Neural cell (in vitro differentiated cells): ENCODE data around the gene CCNJ.

Source experiments
- EZH2 ChIP-seq: fragments of 200-600, 300-800 bp; shearing (Covaris generic), sonication (generic); IDR thresholded peaks from 2 replicates; pipeline ENCODE4 v1.6.1; 2014; ENCODE audit warnings: antibody characterized with exemption, low read length, borderline replicate concordance, mild to moderate bottlenecking; ENCODE audit not compliant: insufficient read depth, poor library complexity, severe bottlenecking
- POLR2AphosphoS5 ChIP-seq: IDR thresholded peaks from 2 replicates; pipeline ENCODE4 v1.6.1; 2012
- RAD21 ChIP-seq: fragments of 450-650 bp; conservative IDR thresholded peaks from 2 replicates; pipeline ENCODE4 v1.6.1; 2014; ENCODE audit warnings: antibody characterized with exemption, mild to moderate bottlenecking, moderate library complexity
- TAF1 ChIP-seq: IDR thresholded peaks from 2 replicates; pipeline ENCODE4 v1.6.1; 2012; ENCODE audit warnings: low read depth
- TF ChIP-seq, protein P1 (sequence below): fragments of 450-650 bp; IDR thresholded peaks from 2 replicates; pipeline ENCODE4 v1.5.1; 2014; ENCODE audit warnings: antibody characterized with exemption, mild to moderate bottlenecking, moderate library complexity; ENCODE audit not compliant: poor library complexity, severe bottlenecking

DNA sequence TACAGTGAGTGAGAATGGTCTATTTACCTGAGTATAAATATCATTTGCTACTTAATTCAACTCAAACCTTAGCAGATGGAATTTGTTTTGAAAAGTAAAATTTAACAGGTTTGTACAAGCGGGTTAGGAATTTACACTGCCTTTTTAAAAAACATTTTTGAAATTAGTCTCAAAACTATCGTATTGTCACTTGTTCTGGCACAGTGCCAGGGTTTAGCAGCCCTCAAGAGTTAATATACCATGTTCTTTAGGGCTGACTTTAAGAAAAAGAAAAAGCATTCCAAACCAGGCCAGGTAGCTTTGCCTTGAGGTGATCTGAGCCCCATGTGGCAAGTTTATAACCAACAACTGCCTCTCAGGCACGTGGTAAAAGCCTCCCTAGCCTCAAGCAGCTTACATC is 17.8 kb downstream of the CCNJ start:
- TF ChIP-seq EZH2, result no peak
- TF ChIP-seq, protein P1, sequence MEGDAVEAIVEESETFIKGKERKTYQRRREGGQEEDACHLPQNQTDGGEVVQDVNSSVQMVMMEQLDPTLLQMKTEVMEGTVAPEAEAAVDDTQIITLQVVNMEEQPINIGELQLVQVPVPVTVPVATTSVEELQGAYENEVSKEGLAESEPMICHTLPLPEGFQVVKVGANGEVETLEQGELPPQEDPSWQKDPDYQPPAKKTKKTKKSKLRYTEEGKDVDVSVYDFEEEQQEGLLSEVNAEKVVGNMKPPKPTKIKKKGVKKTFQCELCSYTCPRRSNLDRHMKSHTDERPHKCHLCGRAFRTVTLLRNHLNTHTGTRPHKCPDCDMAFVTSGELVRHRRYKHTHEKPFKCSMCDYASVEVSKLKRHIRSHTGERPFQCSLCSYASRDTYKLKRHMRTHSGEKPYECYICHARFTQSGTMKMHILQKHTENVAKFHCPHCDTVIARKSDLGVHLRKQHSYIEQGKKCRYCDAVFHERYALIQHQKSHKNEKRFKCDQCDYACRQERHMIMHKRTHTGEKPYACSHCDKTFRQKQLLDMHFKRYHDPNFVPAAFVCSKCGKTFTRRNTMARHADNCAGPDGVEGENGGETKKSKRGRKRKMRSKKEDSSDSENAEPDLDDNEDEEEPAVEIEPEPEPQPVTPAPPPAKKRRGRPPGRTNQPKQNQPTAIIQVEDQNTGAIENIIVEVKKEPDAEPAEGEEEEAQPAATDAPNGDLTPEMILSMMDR, result no peak
- no peak for TF ChIP-seq POLR2AphosphoS5
- TF ChIP-seq TAF1, result no peak
- no peak for TF ChIP-seq RAD21
